Glutamatergic neuron (in vitro differentiated cells): Measurements from ENCODE around the gene EVL. TPM values are rescaled to one million over a fixed set of nuclear protein-coding genes. Genes with fewer than 3 reads are reported as not detected.

Experiments
- DNase-seq: peaks from one replicate; pipeline ENCODE4 v3.0.0; 2022
- H3K27ac Mint-ChIP-seq: one replicate; pipeline ENCODE4 v1.8.0; 2020; ENCODE audit warnings: mild to moderate bottlenecking, mixed read lengths, inconsistent platforms; ENCODE audit not compliant: unreplicated experiment
- H3K27me3 Mint-ChIP-seq: one replicate; pipeline ENCODE4 v1.8.0; 2020; ENCODE audit warnings: mild to moderate bottlenecking, moderate library complexity, mixed read lengths, inconsistent platforms; ENCODE audit not compliant: unreplicated experiment
- H3K36me3 Mint-ChIP-seq: one replicate; pipeline ENCODE4 v1.8.0; 2020; ENCODE audit warnings: mild to moderate bottlenecking, mixed read lengths, inconsistent platforms; ENCODE audit not compliant: unreplicated experiment
- H3K4me1 Mint-ChIP-seq: one replicate; pipeline ENCODE4 v1.8.0; 2020; ENCODE audit warnings: mild to moderate bottlenecking, low read depth, mixed read lengths, inconsistent platforms; ENCODE audit not compliant: unreplicated experiment
- H3K4me3 Mint-ChIP-seq: one replicate; pipeline ENCODE4 v1.8.0; 2020; ENCODE audit warnings: mild to moderate bottlenecking, mixed read lengths, inconsistent platforms; ENCODE audit not compliant: unreplicated experiment
- H3K9me3 Mint-ChIP-seq: one replicate; pipeline ENCODE4 v1.8.0; 2020; ENCODE audit warnings: mild to moderate bottlenecking, moderate library complexity, mixed read lengths, inconsistent platforms; ENCODE audit not compliant: unreplicated experiment
- total RNA-seq: library from RNA; stranded (reverse); fragmentation: NEBNext Ultra II Directional; extraction: Animal tissue kit (Norgen Biotek cat#: 25700); gene quantifications from one replicate; pipeline ENCODE4 v1.2.1, GENCODE V29; 2021; ENCODE audit not compliant: unreplicated experiment
- TF ChIP-seq, protein P1 (sequence below): fragments of 200-600 bp; sonication (generic); IDR thresholded peaks from one replicate; pipeline ENCODE4 v1.5.0; 2021; ENCODE audit not compliant: partially characterized antibody, unreplicated experiment

The EVL gene
- total RNA-seq, 1 donor from 2014 or later, result 381 TPM

DNA sequence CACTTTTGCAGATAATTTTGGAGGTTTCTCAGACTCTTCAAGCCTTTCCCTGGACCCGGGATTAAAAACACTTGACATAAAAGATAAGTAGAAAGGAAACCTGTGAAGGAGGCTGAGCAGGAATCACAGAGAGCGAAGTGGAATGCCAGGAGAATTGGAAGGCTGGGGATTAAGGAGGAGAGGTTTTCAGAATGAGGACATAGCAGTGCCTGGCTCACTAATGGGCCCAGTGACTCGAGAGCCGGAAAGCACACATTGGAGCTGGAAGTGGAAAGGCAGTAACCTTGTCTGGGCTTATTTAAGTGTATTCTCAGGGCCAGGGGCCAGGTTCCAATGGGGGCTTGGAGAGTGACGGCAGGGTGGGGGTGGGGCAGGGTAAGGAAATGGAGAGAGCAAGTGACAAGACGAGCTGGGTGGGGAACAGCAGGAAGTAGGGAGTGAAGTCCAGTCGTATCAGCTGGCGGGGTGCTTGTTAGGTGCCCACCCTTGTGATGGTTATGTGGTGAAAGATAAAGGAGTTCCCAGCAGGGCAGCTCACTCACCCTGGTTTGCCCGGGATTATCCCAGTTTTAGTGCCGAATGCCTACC, 13.1 kb downstream of the EVL start:
- Mint-ChIP-seq H3K4me3 (no peak overlapping the region), H3K27ac (peak overlapping the region; percentile 10), H3K36me3 (no peaks in the 10 kb centered on the region), H3K27me3 (peaks cover 7% of the 10 kb centered on the region), H3K4me1 (peaks cover 45% of the 10 kb centered on the region), H3K9me3 (peaks cover 6% of the 10 kb centered on the region)
- no peak for DNase-seq
- TF ChIP-seq, protein P1, sequence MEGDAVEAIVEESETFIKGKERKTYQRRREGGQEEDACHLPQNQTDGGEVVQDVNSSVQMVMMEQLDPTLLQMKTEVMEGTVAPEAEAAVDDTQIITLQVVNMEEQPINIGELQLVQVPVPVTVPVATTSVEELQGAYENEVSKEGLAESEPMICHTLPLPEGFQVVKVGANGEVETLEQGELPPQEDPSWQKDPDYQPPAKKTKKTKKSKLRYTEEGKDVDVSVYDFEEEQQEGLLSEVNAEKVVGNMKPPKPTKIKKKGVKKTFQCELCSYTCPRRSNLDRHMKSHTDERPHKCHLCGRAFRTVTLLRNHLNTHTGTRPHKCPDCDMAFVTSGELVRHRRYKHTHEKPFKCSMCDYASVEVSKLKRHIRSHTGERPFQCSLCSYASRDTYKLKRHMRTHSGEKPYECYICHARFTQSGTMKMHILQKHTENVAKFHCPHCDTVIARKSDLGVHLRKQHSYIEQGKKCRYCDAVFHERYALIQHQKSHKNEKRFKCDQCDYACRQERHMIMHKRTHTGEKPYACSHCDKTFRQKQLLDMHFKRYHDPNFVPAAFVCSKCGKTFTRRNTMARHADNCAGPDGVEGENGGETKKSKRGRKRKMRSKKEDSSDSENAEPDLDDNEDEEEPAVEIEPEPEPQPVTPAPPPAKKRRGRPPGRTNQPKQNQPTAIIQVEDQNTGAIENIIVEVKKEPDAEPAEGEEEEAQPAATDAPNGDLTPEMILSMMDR, result no peak

DNA sequence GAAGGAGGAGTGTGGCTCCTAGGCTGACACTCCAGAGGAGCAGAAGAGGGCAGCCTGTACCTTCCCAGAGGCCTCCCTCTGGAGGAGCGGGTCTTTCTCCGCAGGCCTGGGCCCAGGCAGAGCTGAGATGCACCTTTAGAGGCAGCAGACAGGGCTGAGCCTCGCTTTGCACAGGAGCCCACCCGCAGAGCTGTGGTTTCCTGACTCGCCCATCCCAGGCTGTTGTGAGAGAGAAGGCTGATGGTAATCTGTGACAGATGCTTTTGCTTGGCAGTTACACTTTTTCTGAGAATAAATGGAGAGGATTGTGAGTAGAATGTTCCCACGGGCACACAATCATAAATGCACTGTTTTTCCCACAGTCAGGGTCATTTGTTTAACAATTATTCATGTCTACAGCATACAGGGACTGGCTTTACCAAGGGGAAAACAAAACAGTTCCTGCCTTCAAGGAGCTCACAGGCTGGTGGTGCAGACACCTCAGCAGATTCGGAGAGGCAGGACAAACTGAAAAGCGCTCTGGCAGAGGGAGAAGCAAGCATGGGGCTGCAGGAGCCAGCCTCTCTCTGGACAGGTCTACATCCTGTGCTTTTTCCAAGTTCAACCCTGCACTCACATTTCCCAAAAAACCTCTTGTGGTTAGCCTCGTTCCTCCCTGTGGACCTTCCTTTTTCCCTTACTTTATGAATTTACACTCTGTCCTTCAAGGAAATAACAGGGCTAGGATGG, 13.9 kb downstream of the EVL start:
- H3K27ac Mint-ChIP-seq, result peak overlapping the region; percentile 10
- peak overlapping the region; percentile 59 for H3K4me3 Mint-ChIP-seq
- peaks cover 6% of the 10 kb centered on the region for H3K9me3 Mint-ChIP-seq
- TF ChIP-seq, protein P1, result no peak
- H3K27me3 Mint-ChIP-seq, result peaks cover 7% of the 10 kb centered on the region
- H3K4me1 Mint-ChIP-seq, result peaks cover 44% of the 10 kb centered on the region
- DNase-seq, result peak; percentile 42
- H3K36me3 Mint-ChIP-seq, result no peaks in the 10 kb centered on the region

DNA sequence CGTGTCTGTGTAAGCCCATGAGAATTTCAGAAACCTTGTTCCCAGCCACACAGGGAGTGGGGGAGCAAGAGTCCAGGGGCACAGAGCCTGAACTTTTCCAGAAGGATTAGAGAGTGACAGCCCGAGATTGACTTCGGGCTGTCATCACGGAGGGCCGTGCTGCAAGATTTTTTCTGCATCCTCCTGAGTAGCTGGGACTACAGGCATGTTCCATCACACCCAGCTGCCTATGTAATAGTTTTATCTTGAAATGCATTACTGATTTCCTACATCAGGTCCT, 14.4 kb downstream of the EVL start:
- Mint-ChIP-seq H3K4me3 (no peak overlapping the region), H3K27me3 (peaks cover 7% of the 10 kb centered on the region), H3K9me3 (peaks cover 6% of the 10 kb centered on the region), H3K36me3 (no peaks in the 10 kb centered on the region), H3K27ac (peak overlapping the region; percentile 10), H3K4me1 (peaks cover 39% of the 10 kb centered on the region)
- TF ChIP-seq, protein P1, result no peak
- no peak for DNase-seq

DNA sequence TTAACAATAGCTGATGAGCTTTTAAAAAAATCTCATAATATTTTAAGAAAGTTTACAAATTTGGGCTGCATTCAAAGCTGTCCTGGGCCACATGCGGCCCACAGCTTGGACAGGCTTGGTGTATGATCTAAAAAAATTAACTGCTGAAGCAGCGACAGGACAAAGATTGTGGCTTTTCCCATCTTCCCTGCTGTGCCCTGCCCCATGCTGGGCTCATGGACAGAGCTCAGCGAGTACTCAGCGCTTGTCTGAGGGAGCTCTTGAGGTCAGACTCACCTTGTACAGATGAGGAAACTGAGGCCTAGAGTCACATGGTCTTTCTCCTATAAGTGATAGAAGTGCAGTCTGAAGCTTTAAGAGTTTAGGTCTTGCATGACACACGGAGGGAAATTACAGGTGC, 15.0 kb downstream of the EVL start:
- peaks cover 36% of the 10 kb centered on the region for H3K4me1 Mint-ChIP-seq
- H3K9me3 Mint-ChIP-seq, result peaks cover 6% of the 10 kb centered on the region

More for the DNA sequence above, 15.0 kb downstream of the EVL start:
- H3K27ac Mint-ChIP-seq, result no peak overlapping the region
- DNase-seq, result no peak
- TF ChIP-seq, protein P1, result no peak
- H3K27me3 Mint-ChIP-seq, result peaks cover 7% of the 10 kb centered on the region
- H3K36me3 Mint-ChIP-seq, result no peaks in the 10 kb centered on the region
- no peak overlapping the region for H3K4me3 Mint-ChIP-seq
